ENCODE data around the gene VTI1A. TPM values are rescaled to one million over a fixed set of nuclear protein-coding genes. Genes with fewer than 3 reads are reported as not detected.

The VTI1A gene
- total and polyA plus RNA-seq, 2 of the 8 experiments (the other 6 are each of a cell fraction or from before 2014, with no cell fraction given), result 6.0 to 20.0 TPM

DNA sequence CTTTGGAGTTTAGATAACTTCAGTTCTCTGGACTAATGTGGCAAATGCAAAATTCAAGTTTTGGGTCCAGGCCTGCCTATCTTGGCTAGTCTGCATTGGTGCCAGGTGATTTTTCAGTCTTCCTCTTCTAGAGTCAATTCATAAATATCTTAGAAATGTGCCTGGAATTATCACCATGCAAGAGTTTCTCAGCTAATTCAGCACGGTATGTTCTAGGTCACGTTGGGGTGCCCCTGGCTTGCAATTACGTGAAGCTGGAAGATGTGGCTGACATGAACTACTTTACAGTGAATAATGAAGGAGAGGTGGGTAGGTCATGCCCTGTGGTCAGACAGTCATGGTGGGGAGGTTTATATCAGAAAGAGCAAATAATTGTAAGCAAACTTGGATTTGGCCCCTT is 25.3 kb upstream of the VTI1A start:
- no peak overlapping the region for H3K23ac ChIP-seq (ENCODE audit: insufficient read length)
- ChIA-PET POLR2A (ENCODE audit: partially characterized antibody) (interaction anchor here (0.6 kb wide), 2 partner anchors 15 to 92 kb away, joined by 3 to 6 read pairs; no protein-coding TSS in a partner anchor), CTCF (ENCODE audit: partially characterized antibody) (interaction anchor here (1.0 to 1.6 kb wide), 3 partner anchors 9 to 114 kb away, joined by 3 to 5 read pairs (median 4); no protein-coding TSS in a partner anchor)
- H3K56ac ChIP-seq (replicated peaks; ENCODE audit: insufficient read length, low read depth, low read length), result no peak overlapping the region
- H4K5ac ChIP-seq (ENCODE audit: insufficient read length, low read depth, low read length), result no peak overlapping the region
- H2BK120ac ChIP-seq (replicated peaks; ENCODE audit: low read depth, low read length), result no peak overlapping the region
- H4K20me1 ChIP-seq (replicated peaks in 1 of 2; ENCODE audit: control insufficient read depth in 1 of 2, insufficient read depth in 2 of 2, low read length in 2 of 2), result no peaks in the 10 kb centered on the region
- H2AFZ ChIP-seq (ENCODE audit: low read length), result no peak overlapping the region
- no peaks in the 10 kb centered on the region for H3K4me1 ChIP-seq (replicated peaks in 1 of 4; ENCODE audit: control insufficient read depth in 3 of 4, insufficient read depth in 4 of 4, low read length in 3 of 4)
- DNase-seq (ENCODE audit: low read depth in 1 of 2, low spot score in 2 of 2) (no peak), FAIRE-seq (no peak)
- no peak overlapping the region for H3K27ac ChIP-seq (ENCODE audit: low read depth, low read length)
- TF ChIP-seq NRF1 (IDR thresholded peaks at IDR 0.05; ENCODE audit: low read depth, low read length), result no peak
- no peak for TF ChIP-seq CBX5 (IDR thresholded peaks at IDR 0.05; ENCODE audit: low read depth, low read length)
- no peak for TF ChIP-seq EZH2 (IDR thresholded peaks at IDR 0.05; ENCODE audit: low read depth, low read length, severe bottlenecking)
- TF ChIP-seq KDM4A (IDR thresholded peaks at IDR 0.05; ENCODE audit: low read depth, low read length, severe bottlenecking), result no peak
- H3K27me3 ChIP-seq (replicated peaks in 1 of 4; ENCODE audit: control insufficient read depth in 3 of 4, extremely low read depth in 1 of 4, insufficient read depth in 3 of 4, low read length in 3 of 4), result no peaks in the 10 kb centered on the region
- no peak overlapping the region for H3K18ac ChIP-seq (ENCODE audit: extremely low read depth, low read length)
- H2BK5ac ChIP-seq (ENCODE audit: low read depth, low read length), result no peak overlapping the region
- no peak overlapping the region for H3K4ac ChIP-seq (replicated peaks; ENCODE audit: insufficient read length, low read depth, low read length)
- H3K23me2 ChIP-seq (ENCODE audit: low read depth, low read length), result no peaks in the 10 kb centered on the region
- no peak overlapping the region for H4K8ac ChIP-seq (ENCODE audit: extremely low read depth, insufficient read depth, low read length)
- H2BK15ac ChIP-seq (ENCODE audit: low read length), result no peak overlapping the region
- no peak overlapping the region for H4K91ac ChIP-seq (replicated peaks; ENCODE audit: insufficient read length, low read length)
- no peak overlapping the region for H2BK20ac ChIP-seq (ENCODE audit: low read length)
- WGBS, 2 experiments (ENCODE audit: extremely low coverage in 1 of 2, insufficient coverage in 1 of 2, insufficient read length in 1 of 2, insufficient replicate concordance in 2 of 2, low coverage in 1 of 2, low lambda C conversion rate in 2 of 2, missing lambda C conversion rate in 1 of 2), result 79% methylated on average over 3 of the region's 3 CpGs; no CpG with 5 or more reads in 1 of the 2 experiments
- H2BK12ac ChIP-seq (ENCODE audit: low read depth, low read length), result no peak overlapping the region
- no peak overlapping the region for H3K14ac ChIP-seq (ENCODE audit: insufficient read length)
- no peak overlapping the region for H3K4me3 ChIP-seq (ENCODE audit: extremely low read depth in 1 of 4, insufficient read depth in 2 of 4, low read depth in 3 of 4, low read length in 4 of 4)
- H3K9ac ChIP-seq (replicated peaks in 1 of 4; ENCODE audit: extremely low read depth in 1 of 4, low read depth in 3 of 4, low read length in 3 of 4), result no peak overlapping the region
- H3K9me3 ChIP-seq (ENCODE audit: insufficient read depth in 2 of 2, low read depth in 1 of 2, low read length in 1 of 2), result no peaks in the 10 kb centered on the region
- no peak overlapping the region for H2AK5ac ChIP-seq (ENCODE audit: low read depth, low read length)
- no peaks in the 10 kb centered on the region for H3K79me2 ChIP-seq (ENCODE audit: control insufficient read depth in 1 of 2, insufficient read depth in 2 of 2, low read length in 2 of 2)
- no peaks in the 10 kb centered on the region for H3K79me1 ChIP-seq (ENCODE audit: low read depth, low read length)
- no peaks in the 10 kb centered on the region for H3K36me3 ChIP-seq (ENCODE audit: control insufficient read depth in 2 of 4, insufficient read depth in 4 of 4, low read length in 3 of 4)
- H3K4me2 ChIP-seq (ENCODE audit: insufficient read depth in 1 of 2, low read depth in 2 of 2, low read length in 2 of 2), result no peak overlapping the region
